Brain pericyte (primary cell): ENCODE results near the gene RIMBP2.
"Not testable (repeated sequence)": the region's sequence is repeated elsewhere in the genome, so short reads cannot be mapped to it uniquely, and the experiment has no call there.

Source experiments
- DNase-seq: peaks from one replicate; pipeline ENCODE4 v3.0.0-alpha.2; 2012; ENCODE audit warnings: low read depth, low spot score

The RIMBP2 gene

DNA sequence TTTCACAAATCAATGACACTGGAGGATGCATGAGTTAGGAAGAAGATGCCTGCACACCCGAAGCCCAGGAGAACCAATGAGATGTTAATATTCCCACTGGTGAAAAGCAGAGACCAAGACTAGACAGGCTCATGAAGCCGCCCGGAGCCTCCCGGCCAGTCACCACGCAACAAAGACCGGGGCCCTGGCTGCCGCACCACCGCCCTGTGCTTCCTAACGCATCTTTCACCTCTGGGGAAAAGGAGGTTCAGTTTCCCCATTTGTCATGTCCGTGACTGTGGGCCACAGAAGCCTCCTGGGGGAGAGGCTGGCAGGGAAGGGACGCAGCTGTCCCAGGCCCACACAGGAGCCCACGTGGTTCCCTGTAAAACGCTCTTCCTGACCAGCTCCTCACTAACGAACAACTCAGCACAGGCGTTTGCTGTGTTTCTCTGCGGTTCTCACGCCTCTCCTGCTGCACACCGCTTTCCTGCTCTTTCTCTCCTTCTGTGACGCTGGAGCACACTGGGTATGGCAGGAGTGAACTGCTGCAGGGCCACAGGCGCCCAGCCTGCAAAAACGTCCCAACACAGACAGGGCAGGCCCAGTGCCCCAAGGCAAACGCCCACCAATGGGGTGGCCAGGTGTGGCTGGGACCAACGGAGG, 10.8 kb downstream of the RIMBP2 start:
- DNase-seq = no peak

GRCh38 chr12:130704606-130705005, 11.5 kb downstream of the RIMBP2 start:
- no peak for DNase-seq

DNA sequence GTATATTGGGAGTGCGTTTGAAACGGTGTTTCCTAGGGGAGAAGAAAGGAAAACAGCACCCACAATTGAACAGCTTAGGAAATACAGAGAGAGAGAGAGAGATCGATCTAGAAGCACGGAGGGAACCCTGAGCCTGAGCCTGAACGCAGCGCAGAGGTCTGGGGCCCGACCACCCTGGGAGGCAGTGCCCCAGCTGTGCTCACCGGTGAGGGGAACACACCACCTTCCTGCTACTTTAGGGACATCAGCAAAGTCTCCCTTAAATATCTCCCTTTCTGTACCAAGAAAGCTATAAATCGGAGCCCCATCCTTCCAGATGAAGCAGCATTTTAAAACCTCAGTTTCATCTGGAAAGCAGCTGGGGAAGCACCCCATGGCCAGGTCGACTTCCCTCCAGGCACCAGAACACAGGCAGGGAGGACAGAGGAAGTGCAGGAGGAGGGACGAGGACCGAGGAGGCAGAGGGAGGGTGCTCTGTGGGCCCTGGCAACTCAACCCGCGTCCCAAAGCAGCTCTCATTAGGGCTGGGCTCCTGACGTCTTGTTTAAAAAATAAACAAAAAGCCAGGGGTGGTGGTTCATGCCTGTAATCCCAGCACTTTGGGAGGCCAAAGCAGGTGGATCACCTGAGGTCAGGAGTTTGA, 12.2 kb downstream of the RIMBP2 start:
- DNase-seq = no peak

DNA sequence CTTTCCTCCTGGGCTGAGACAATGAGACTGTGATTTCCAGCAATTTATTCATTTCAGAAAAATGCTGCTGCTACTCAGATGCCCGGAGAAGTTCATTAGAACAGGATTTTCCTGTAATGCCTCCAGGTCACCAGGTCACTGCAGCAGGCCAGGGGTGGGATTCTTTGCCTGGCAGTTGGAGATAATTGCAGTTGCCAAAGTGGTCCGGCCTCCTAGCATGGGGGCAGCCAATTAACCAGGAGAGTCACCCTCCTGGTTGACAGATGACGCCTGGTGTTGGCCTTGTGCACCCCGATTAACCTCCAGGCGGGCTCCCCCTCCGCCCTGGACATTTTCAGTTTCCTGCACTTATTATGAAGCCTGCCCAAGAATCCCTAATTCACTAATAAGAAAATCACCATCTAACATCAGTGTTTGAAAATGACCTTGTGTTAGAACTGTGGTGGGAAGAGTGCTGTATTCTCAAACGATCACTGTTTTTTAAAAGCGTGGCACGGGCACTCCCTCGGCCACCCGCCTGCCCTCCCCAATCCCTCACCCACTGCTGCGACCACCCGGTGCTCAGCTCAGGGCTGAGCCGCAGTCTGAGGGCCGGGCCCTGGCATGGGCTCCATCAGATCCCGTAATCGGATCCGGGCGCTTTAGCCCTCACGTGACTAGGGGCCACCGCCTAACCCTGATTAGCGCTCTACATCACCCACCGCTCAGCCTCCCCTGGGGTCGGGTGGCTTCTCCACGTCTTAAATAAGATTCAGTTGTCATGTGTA, 12.9 kb downstream of the RIMBP2 start:
- DNase-seq = no peak

DNA sequence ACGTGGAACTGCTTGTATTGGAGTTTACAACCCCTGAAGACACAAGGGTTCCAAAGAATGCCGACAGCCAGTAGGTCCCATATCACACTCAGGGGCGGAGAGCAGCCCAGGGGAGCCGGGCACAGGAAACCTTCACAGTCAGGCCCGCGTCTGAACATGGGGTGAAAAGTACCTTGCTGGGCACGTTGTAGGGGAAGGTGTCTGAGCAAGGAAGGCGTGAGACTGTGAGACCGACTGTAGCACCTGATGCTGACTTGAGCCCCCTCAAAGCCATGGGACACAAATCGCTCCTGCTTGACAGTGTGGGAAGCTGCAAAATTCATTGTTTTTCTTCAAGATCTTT, 14.7 kb downstream of the RIMBP2 start:
- no peak for DNase-seq

DNA sequence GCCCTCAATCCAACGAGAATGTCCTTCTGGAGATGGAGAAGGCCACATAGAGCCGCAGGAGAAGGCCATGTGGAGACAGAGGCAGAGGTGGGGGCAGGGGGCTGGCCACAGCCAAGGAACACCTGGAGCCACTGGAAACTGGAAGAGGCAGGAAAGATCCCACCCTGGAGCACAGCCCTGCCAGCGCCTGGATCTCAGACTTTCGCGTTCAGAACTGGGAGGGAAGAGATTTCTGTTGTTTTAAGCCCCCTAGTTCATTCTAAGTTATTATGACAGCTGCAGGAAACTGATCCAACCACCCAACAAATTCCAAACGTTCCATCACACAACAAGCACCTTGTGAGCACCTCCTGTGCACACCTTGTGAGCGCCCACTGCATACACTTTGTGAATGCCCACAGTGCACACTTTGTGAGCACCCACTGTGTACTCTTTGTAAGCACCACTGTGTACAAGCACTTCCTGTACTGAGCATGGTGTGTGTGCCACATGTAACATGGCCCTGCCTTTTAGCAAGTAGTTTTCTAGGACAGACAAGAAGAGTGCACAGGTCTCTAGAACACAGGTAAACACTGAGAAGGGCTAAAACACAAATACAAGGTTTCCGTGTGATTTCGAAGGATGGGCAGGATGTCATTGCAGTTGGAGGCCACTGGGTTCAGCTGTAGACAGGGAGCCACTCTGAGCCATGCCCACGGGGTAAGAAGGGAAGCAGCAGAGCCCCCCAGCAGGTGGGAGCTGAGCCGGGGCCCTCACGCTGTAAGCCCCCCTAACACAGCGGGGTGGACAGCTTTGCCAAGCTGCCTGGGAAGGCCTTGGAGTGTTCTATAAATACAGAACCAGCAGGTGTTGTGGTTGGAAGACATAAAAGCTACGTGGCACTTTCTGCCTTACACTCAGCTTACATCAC, 15.4 kb downstream of the RIMBP2 start:
- DNase-seq = no peak

GRCh38 chr12:130698106-130698505, 18.0 kb downstream of the RIMBP2 start:
- no peak for DNase-seq

GRCh38 chr12:130696379-130697100, 19.6 kb downstream of the RIMBP2 start:
- DNase-seq = no peak

GRCh38 chr12:130695061-130695460, 21.0 kb downstream of the RIMBP2 start:
- DNase-seq = no peak

- no peak for DNase-seq
Measured at GRCh38 chr12:130689408-130690405, 26.4 kb downstream of the RIMBP2 start.

- not testable (repeated sequence) for DNase-seq
Measured at GRCh38 chr12:130688999-130689398, 27.1 kb downstream of the RIMBP2 start.

DNA sequence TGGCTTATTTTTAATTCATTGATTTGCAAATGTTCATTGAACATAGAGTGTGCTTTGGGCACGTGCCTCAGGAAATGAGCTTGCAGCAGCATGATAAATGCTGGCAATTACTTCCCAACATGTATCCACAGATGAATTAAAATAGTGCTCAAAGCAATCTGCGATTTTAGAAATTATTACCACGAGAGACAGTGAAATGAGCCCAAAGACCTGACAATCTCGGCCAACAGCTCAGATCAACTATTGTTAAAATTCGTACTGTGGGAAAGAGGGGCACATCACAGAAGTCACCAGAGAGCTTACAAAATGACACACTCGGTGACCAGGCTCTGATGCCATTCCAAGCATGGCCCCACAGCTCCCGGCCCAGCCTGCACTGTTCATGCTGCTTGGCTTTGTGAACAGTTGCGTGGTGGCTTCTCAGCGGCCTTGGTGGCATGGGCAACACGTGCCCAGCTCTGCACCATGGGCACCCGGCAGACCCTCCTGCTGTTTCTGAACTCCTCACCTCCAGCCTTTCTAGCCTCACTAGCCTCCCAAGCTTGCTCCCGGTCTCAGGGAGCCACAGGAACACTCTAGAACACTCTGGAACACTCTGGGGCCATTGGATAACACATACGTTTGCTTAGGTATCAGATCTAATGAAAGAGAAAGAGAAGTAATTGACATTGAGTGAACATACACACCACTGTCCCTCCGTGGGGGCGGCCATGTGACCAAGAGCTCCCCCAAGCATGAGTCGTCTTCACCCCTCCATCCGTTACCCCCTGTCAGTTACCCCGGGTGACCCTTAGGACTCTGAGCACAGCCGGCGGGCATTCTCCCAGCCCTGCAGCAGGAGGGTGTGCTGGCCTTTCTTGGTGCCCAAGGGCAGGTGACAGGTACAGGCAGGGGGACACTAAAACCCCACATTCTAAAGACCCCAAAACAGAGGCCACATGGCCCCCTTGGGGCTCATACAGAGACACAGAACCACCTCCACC, 28.0 kb downstream of the RIMBP2 start:
- no peak for DNase-seq

- no peak for DNase-seq
Measured at GRCh38 chr12:130687190-130687589, 28.9 kb downstream of the RIMBP2 start.

GRCh38 chr12:130686511-130686991, 29.5 kb downstream of the RIMBP2 start:
- no peak for DNase-seq

DNA sequence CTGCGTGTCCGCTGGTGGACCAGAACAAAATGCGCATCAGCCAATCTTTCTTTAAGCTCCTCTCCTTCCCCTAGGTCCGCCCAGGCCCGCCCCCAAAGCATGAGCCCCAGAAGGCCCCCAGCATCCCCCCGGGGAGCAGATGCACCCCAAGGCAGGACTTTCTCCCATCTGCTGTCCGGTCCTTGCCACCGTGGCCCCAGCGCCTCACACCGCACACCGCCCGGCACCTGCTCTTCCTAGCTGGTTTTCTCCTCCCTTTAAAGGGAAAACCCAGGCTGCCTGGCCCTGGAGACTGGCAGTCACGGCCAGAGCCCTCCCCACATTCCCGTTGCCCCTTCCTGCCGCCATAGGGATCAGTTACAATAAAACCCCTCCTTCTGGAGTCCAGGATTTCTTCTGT, 30.2 kb downstream of the RIMBP2 start:
- no peak for DNase-seq

DNA sequence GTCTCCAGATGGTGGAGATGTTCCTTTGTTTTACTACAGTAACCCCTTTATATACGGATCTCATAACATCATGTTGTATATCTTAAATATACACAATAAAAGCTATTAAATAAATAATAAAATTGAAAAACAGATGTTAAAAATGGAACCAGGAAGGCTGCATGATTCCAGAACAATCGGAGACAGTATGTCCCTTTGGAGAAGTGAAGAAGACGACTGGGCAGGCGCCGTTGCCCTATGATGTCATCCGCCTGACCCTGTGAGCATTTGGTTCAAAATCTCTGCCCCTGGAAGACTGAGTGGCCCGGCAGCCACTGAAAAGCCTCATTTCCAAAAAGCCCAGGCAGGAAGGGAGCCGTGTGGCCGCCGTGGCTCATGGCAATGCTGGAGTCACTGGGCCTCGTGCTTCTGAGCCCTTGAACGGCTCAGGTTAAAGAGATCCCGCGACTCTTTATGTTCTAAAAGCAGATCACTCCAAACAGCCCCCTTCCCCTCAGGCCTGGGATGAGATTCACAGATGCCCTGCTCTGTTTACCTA, 30.8 kb downstream of the RIMBP2 start:
- no peak for DNase-seq

- no peak for DNase-seq
Measured at GRCh38 chr12:130683811-130684210, 32.3 kb downstream of the RIMBP2 start.

DNA sequence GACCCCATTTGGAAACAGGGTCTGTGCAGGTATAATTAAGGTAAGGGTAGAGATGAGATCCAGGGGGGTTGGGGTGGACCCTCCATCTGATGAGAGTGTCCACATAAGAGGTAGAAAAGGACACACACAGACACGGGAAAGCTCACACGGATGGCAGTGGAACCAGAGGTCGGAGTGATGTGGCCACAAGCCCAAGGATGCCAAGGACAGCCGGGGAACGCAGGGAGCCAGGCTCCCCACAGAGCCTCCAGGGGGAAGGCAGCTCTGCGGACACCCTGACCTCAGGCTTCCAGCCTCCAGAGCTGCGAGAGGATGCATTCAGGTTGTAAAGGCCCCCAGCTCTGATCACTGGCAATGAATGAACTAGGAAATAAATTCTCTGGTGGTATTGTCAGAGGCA, 33.0 kb downstream of the RIMBP2 start:
- no peak for DNase-seq
